Astrocyte (in vitro differentiated cells and primary cell): Measurements from ENCODE around the gene COL27A1. TPM values are rescaled to one million over a fixed set of nuclear protein-coding genes. Genes with fewer than 3 reads are reported as not detected.
A peak's percentile ranks its signal among the peaks of the same experiment; 100 is the strongest.

Experiments used
- DNase-seq: peaks from one replicate; pipeline ENCODE4 v3.0.0-alpha.2; 2010; ENCODE audit warnings: low read depth
- FAIRE-seq: peaks from 2 replicates; lab custom pipeline; 2011; peaks lifted over from hg19 to GRCh38; lab: Jason Lieb, UNC
- H2AFZ ChIP-seq: 2 replicates; pipeline ENCODE4 v1.6.0; 2012; ENCODE audit warnings: low read depth, low read length, inconsistent platforms
- H3K27ac ChIP-seq: 2 replicates; pipeline ENCODE4 v1.5.1; 2011; ENCODE audit warnings: low read depth, low read length, inconsistent platforms
- H3K27me3 ChIP-seq: 2 replicates; pipeline ENCODE4 v1.6.0; 2011; ENCODE audit warnings: low read length, inconsistent platforms; ENCODE audit not compliant: insufficient read depth
- H3K36me3 ChIP-seq: 2 replicates; pipeline ENCODE4 v1.5.1; 2011; ENCODE audit warnings: low read length, inconsistent platforms; ENCODE audit not compliant: insufficient read depth
- H3K4me1 ChIP-seq: 2 replicates; pipeline ENCODE4 v1.5.1; 2011; ENCODE audit warnings: low read length, inconsistent platforms; ENCODE audit not compliant: insufficient read depth
- H3K4me2 ChIP-seq: 2 replicates; pipeline ENCODE4 v1.6.0; 2012; ENCODE audit warnings: low read length, inconsistent platforms
- H3K4me3 ChIP-seq: 2 replicates; pipeline ENCODE4 v1.5.1; 2011; ENCODE audit warnings: low read depth, mild to moderate bottlenecking, low read length, inconsistent platforms; ENCODE audit not compliant: insufficient read depth
- H3K79me2 ChIP-seq: 2 replicates; pipeline ENCODE4 v1.6.0; 2012; ENCODE audit warnings: mild to moderate bottlenecking, low read length, inconsistent platforms; ENCODE audit not compliant: insufficient read depth
- H3K9ac ChIP-seq: 2 replicates; pipeline ENCODE4 v1.6.0; 2012; ENCODE audit warnings: mild to moderate bottlenecking, low read length, inconsistent platforms
- H3K9me3 ChIP-seq: 2 replicates; pipeline ENCODE4 v1.5.1; 2012; ENCODE audit warnings: low read depth, mild to moderate bottlenecking, low read length, inconsistent platforms; ENCODE audit not compliant: insufficient read depth
- H4K20me1 ChIP-seq: 2 replicates; pipeline ENCODE4 v1.6.0; 2012; ENCODE audit warnings: low read length, inconsistent platforms; ENCODE audit not compliant: insufficient read depth
- H3K27ac Mint-ChIP-seq: one replicate; pipeline ENCODE4 v1.8.0; 2021; ENCODE audit warnings: mild to moderate bottlenecking, mixed read lengths; ENCODE audit not compliant: unreplicated experiment
- H3K27me3 Mint-ChIP-seq: one replicate; pipeline ENCODE4 v1.8.0; 2021; ENCODE audit warnings: low read depth, mixed read lengths; ENCODE audit not compliant: unreplicated experiment
- H3K36me3 Mint-ChIP-seq: one replicate; pipeline ENCODE4 v1.8.0; 2021; ENCODE audit warnings: low read depth, mixed read lengths; ENCODE audit not compliant: unreplicated experiment
- H3K4me1 Mint-ChIP-seq: one replicate; pipeline ENCODE4 v1.8.0; 2021; ENCODE audit warnings: low read depth, mixed read lengths; ENCODE audit not compliant: unreplicated experiment
- H3K4me3 Mint-ChIP-seq: one replicate; pipeline ENCODE4 v1.8.0; 2021; ENCODE audit warnings: mild to moderate bottlenecking, moderate library complexity, mixed read lengths; ENCODE audit not compliant: unreplicated experiment
- H3K9me3 Mint-ChIP-seq: one replicate; pipeline ENCODE4 v1.8.0; 2021; ENCODE audit warnings: mild to moderate bottlenecking, mixed read lengths; ENCODE audit not compliant: unreplicated experiment
- EZH2 ChIP-seq: IDR thresholded peaks from 2 replicates; pipeline ENCODE4 v1.6.1; 2012; ENCODE audit warnings: mild to moderate bottlenecking, low read length, inconsistent platforms; ENCODE audit not compliant: insufficient read depth
- total RNA-seq: library from RNA; stranded (reverse); gene quantifications from 2 replicates; pipeline ENCODE4 v1.2.1, GENCODE V29; 2021
- TF ChIP-seq, protein P1 (sequence below): IDR thresholded peaks from 2 replicates; pipeline ENCODE4 v1.5.1; 2011; ENCODE audit warnings: low read depth, mild to moderate bottlenecking, inconsistent platforms, low read length, moderate library complexity; ENCODE audit not compliant: insufficient read depth

Gene COL27A1
- total RNA-seq, 1 donor from 2014 or later, result 31.2 TPM

DNA sequence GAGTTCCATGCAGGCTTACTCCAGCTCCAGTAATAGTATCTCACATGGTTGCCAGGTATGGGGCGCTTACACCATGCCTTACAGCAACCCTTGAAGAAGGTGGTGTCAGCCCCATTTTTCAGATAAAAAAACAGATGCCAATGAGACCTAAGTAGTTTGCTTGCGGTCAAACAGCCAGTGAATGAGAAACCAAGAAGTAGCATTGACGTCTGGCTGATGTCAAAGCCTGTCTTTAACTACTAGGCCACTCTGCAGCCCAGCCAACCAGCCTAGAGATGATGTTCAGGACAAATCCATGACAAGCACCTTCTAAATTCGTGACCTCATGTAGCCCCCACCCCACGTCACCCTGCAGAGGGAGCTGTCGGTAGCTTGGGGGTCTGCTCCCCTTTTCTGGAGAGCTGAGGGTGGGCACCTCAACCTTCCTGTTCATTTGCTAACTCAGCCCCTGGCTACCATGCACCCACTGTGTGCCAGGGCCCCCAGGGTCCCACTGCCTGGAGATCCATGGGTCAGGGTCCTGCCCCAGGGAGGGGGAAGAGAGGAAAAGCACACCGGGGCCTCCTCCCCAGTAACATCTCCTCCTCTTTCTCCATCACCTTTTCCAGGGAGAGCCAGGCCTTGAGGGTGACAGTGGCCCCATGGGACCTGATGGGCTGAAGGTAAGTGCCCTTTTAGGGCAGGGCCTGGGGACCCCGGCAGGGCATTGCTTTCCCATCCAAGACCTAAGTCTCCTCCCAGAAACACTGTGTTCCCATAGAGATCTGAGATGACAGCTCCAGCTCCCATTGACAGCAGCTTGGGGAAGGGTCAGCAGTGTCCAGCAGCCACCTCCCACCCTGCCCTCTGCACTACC, 115.0 kb downstream of the COL27A1 start:
- no peak for DNase-seq
- Mint-ChIP-seq H3K4me3 (no peak overlapping the region), H3K4me1 (peaks cover 6% of the 10 kb centered on the region), H3K9me3 (no peaks in the 10 kb centered on the region), H3K36me3 (peaks cover 21% of the 10 kb centered on the region), H3K27me3 (no peaks in the 10 kb centered on the region), H3K27ac (no peak overlapping the region)
- TF ChIP-seq, protein P1, sequence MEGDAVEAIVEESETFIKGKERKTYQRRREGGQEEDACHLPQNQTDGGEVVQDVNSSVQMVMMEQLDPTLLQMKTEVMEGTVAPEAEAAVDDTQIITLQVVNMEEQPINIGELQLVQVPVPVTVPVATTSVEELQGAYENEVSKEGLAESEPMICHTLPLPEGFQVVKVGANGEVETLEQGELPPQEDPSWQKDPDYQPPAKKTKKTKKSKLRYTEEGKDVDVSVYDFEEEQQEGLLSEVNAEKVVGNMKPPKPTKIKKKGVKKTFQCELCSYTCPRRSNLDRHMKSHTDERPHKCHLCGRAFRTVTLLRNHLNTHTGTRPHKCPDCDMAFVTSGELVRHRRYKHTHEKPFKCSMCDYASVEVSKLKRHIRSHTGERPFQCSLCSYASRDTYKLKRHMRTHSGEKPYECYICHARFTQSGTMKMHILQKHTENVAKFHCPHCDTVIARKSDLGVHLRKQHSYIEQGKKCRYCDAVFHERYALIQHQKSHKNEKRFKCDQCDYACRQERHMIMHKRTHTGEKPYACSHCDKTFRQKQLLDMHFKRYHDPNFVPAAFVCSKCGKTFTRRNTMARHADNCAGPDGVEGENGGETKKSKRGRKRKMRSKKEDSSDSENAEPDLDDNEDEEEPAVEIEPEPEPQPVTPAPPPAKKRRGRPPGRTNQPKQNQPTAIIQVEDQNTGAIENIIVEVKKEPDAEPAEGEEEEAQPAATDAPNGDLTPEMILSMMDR, result no peak
- TF ChIP-seq EZH2, result no peak
- peaks cover 9% of the 10 kb centered on the region for H4K20me1 ChIP-seq
- no peak overlapping the region for H2AFZ ChIP-seq
- H3K9ac ChIP-seq, result no peak overlapping the region
- peaks cover 2% of the 10 kb centered on the region for H3K27me3 ChIP-seq
- H3K4me3 ChIP-seq, result no peak overlapping the region
- peaks cover 16% of the 10 kb centered on the region for H3K4me1 ChIP-seq
- peaks cover 3% of the 10 kb centered on the region for H3K36me3 ChIP-seq
- H3K27ac ChIP-seq, result no peak overlapping the region
- no peak overlapping the region for H3K4me2 ChIP-seq
- no peaks in the 10 kb centered on the region for H3K9me3 ChIP-seq
- no peaks in the 10 kb centered on the region for H3K79me2 ChIP-seq
- FAIRE-seq, result no peak

DNA sequence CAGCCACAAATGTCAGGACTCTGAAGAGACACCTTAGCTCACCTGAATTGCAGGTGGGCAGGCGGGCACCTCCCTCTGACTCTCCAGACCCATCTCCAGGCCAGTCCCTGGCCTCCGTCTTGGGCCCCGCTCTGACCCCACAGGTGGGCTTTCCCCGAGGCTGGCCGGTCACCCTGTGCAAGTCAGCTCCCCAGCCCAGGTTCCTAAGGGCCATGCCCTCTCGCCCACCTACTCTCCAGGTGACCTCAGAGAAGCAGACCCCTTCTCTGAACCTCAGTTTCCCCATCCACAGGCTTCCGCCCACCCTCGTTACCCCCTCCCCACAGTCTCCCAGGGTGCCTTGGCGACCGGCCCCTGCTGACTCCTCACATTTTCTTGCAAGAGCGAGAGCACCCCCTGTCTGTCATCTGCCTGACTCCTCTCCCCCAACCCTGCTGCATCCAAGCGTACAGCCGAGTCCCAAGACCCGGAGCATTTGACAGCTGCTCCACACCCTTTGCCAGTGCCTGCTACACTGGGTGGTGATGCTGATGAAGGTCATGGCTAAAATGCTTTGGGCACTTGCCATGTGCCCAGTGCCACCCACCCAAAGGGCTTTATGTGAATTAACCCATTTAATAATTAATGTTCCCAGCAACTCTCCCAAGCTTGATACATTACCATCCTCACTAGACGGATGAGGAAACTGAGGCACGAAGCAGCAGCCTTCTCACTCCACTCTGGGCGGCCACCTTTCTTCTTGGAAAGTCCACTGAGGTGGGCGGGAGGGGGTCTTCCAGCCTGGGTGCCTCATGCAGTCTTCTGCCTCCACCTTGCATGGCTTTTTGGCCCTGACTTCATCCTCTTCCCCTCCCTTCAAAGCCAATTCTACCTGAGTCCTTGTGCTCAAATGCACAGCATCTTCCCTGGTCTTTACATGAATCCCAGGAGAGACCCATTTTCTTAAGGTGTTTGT, 116.5 kb downstream of the COL27A1 start:
- no peak overlapping the region for H3K9ac ChIP-seq
- no peaks in the 10 kb centered on the region for H3K9me3 Mint-ChIP-seq
- H3K36me3 ChIP-seq, result peaks cover 8% of the 10 kb centered on the region
- H3K79me2 ChIP-seq, result no peaks in the 10 kb centered on the region
- H3K27me3 Mint-ChIP-seq, result no peaks in the 10 kb centered on the region
- H3K36me3 Mint-ChIP-seq, result peaks cover 21% of the 10 kb centered on the region
- H3K9me3 ChIP-seq, result no peaks in the 10 kb centered on the region
- peaks cover 22% of the 10 kb centered on the region for H3K4me1 ChIP-seq
- peaks cover 15% of the 10 kb centered on the region for H3K4me1 Mint-ChIP-seq
- FAIRE-seq (no peak), DNase-seq (peak; percentile 46)
- H3K27ac ChIP-seq, result no peak overlapping the region
- H4K20me1 ChIP-seq, result peaks cover 5% of the 10 kb centered on the region
- peak overlapping the region; percentile 55 for H3K27ac Mint-ChIP-seq
- no peak overlapping the region for H3K4me3 ChIP-seq
- no peak overlapping the region for H2AFZ ChIP-seq
- TF ChIP-seq, protein P1, result peak; percentile 29
- TF ChIP-seq EZH2, result no peak
- no peak overlapping the region for H3K4me3 Mint-ChIP-seq
- peaks cover 2% of the 10 kb centered on the region for H3K27me3 ChIP-seq
- no peak overlapping the region for H3K4me2 ChIP-seq
